GM21423 (cell line): ENCODE measurements around the gene KPNA5.
"Not testable (repeated sequence)": the region's sequence is repeated elsewhere in the genome, so short reads cannot be mapped to it uniquely, and the experiment has no call there.

Source experiments
- ATAC-seq: cut with Tn5 transposase; IDR thresholded peaks from one replicate; pipeline ENCODE4 v1.9.1; 2021; ENCODE audit warnings: mild to moderate bottlenecking, moderate library complexity; ENCODE audit not compliant: unreplicated experiment

Gene KPNA5

GRCh38 chr6:116697480-116697879 lies 16.5 kb downstream of the KPNA5 start:
- ATAC-seq: peak; percentile 72

GRCh38 chr6:116703888-116704287 lies 22.9 kb downstream of the KPNA5 start:
- not testable (repeated sequence) for ATAC-seq

- ATAC-seq: no peak
Measured at GRCh38 chr6:116705917-116706316, 24.9 kb downstream of the KPNA5 start.

- ATAC-seq: no peak
Measured at GRCh38 chr6:116714296-116714695, 33.3 kb downstream of the KPNA5 start.

- ATAC-seq: no peak
Measured at GRCh38 chr6:116714761-116715160, 33.8 kb downstream of the KPNA5 start.

GRCh38 chr6:116726947-116727346 lies 45.9 kb downstream of the KPNA5 start:
- ATAC-seq: no peak

- ATAC-seq: no peak
Measured at GRCh38 chr6:116730513-116730912, 49.5 kb downstream of the KPNA5 start.

GRCh38 chr6:116737004-116737403 lies 56.0 kb downstream of the KPNA5 start:
- ATAC-seq: no peak

- ATAC-seq: not testable (repeated sequence)
Measured at GRCh38 chr6:116740486-116740885, 59.5 kb downstream of the KPNA5 start.

GRCh38 chr6:116741571-116741970 lies 60.6 kb downstream of the KPNA5 start:
- ATAC-seq: no peak

- ATAC-seq: no peak
Measured at GRCh38 chr6:116745176-116745575, 64.2 kb downstream of the KPNA5 start.

GRCh38 chr6:116761779-116762178 lies 80.8 kb downstream of the KPNA5 start:
- ATAC-seq: no peak

GRCh38 chr6:116762235-116762634 lies 81.2 kb downstream of the KPNA5 start:
- ATAC-seq: no peak

GRCh38 chr6:116763048-116763447 lies 82.0 kb downstream of the KPNA5 start:
- no peak for ATAC-seq

- ATAC-seq: no peak
Measured at GRCh38 chr6:116763906-116764628, 83.1 kb downstream of the KPNA5 start.

- ATAC-seq: no peak
Measured at GRCh38 chr6:116764629-116764960, 83.6 kb downstream of the KPNA5 start.

GRCh38 chr6:116764961-116765841 lies 84.2 kb downstream of the KPNA5 start, which contains the start of gene FAM162B:
FAM162B (minus strand) TSS chr6:116765719; CDS start chr6:116765576, 143 bp downstream.
- no peak for ATAC-seq

GRCh38 chr6:116766506-116767176 lies 85.6 kb downstream of the KPNA5 start:
- no peak for ATAC-seq

- ATAC-seq: no peak
Measured at GRCh38 chr6:116767715-116768114, 86.7 kb downstream of the KPNA5 start.

- ATAC-seq: no peak
Measured at GRCh38 chr6:116772450-116772849, 91.4 kb downstream of the KPNA5 start.

- ATAC-seq: no peak
Measured at GRCh38 chr6:116773886-116774285, 92.9 kb downstream of the KPNA5 start.
